PC-3 (cell line): ENCODE measurements around the gene MCF2L2. TPM values are rescaled to one million over a fixed set of nuclear protein-coding genes. Genes with fewer than 3 reads are reported as not detected.

Source experiments
- ATAC-seq: fragments of 200-7000 bp; cut with Tn5 transposase; 2 replicates; pipeline ENCODE4 v1.9.1; 2020; ENCODE audit warnings: mild to moderate bottlenecking, moderate library complexity
- BruUV-seq: library from RNA; stranded (reverse); fragments of 400-500 nt; replicated peaks from 2 replicates; lab custom pipeline; 2021; lab: Mats Ljungman, UMichigan
- CTCF ChIA-PET: fragments of 300-600 bp; sonication (Branson Sonifier 250); formaldehyde crosslinking; loops from one replicate; lab custom pipeline; 2022; ENCODE audit warnings: antibody characterized with exemption; lab: Charles Lee
- POLR2A ChIA-PET: fragments of 300-600 bp; sonication (Branson Sonifier 250); formaldehyde crosslinking; loops from one replicate; lab custom pipeline; 2022; ENCODE audit warnings: antibody characterized with exemption; ENCODE audit not compliant: unreplicated experiment; lab: Charles Lee
- DNase-seq: peaks from one replicate; pipeline ENCODE4 v3.0.0-alpha.2; 2015
- H2AFZ ChIP-seq: fragments of 300-600 bp; sonication (generic); 2 replicates; pipeline ENCODE4 v1.6.0; 2016; ENCODE audit warnings: antibody characterized with exemption, low read length
- H3F3A ChIP-seq: fragments of 300-600 bp; sonication (generic); one replicate; pipeline ENCODE4 v1.6.0; 2017; ENCODE audit warnings: antibody characterized with exemption, low read length, control low read depth, mild to moderate bottlenecking; ENCODE audit not compliant: unreplicated experiment
- H3K27ac ChIP-seq: fragments of 300-600 bp; sonication (generic); 2 replicates; pipeline ENCODE4 v1.5.1; 2016; ENCODE audit warnings: mild to moderate bottlenecking, low read length
- H3K27me3 ChIP-seq: fragments of 300-600 bp; sonication (generic); 2 replicates; pipeline ENCODE4 v1.6.1; 2016; ENCODE audit warnings: low read length, mixed read lengths
- H3K36me3 ChIP-seq: fragments of 300-600 bp; sonication (generic); 2 replicates; pipeline ENCODE4 v1.6.1; 2016; ENCODE audit warnings: low read depth, mixed run types, low read length, mixed read lengths
- H3K4me1 ChIP-seq: fragments of 300-600 bp; sonication (generic); 2 replicates; pipeline ENCODE4 v1.5.1; 2016; ENCODE audit warnings: low read length; ENCODE audit not compliant: insufficient read depth
- H3K4me2 ChIP-seq: fragments of 300-600 bp; sonication (generic); 2 replicates; pipeline ENCODE4 v1.6.0; 2016; ENCODE audit warnings: low read length
- H3K4me3 ChIP-seq: fragments of 300-600 bp; sonication (generic); 2 replicates; pipeline ENCODE4 v1.5.1; 2016; ENCODE audit warnings: mild to moderate bottlenecking, low read length, mixed read lengths
- H3K79me2 ChIP-seq: fragments of 300-600 bp; sonication (generic); 2 replicates; pipeline ENCODE4 v1.6.1; 2017; ENCODE audit warnings: low read length, mixed read lengths
- H3K9ac ChIP-seq: fragments of 300-600 bp; sonication (generic); 2 replicates; pipeline ENCODE4 v1.6.0; 2016; ENCODE audit warnings: mild to moderate bottlenecking, low read length
- H3K9me2 ChIP-seq: fragments of 300-600 bp; sonication (generic); replicated peaks from 2 replicates; pipeline ENCODE4 v1.6.1; 2016; ENCODE audit warnings: mixed run types, low read length, mixed read lengths
- H3K9me3 ChIP-seq: fragments of 300-600 bp; sonication (generic); 2 replicates; pipeline ENCODE4 v1.6.1; 2016; ENCODE audit warnings: low read length, mixed read lengths
- H4K20me1 ChIP-seq: fragments of 300-600 bp; sonication (generic); 2 replicates; pipeline ENCODE4 v1.6.1; 2016; ENCODE audit warnings: low read length, mixed read lengths
- EZH2 ChIP-seq: fragments of 300-600 bp; sonication (generic); IDR thresholded peaks from one replicate; pipeline ENCODE4 v1.6.1; 2017; ENCODE audit warnings: antibody characterized with exemption, mild to moderate bottlenecking, low read length; ENCODE audit not compliant: unreplicated experiment
- EZH2phosphoT487 ChIP-seq: fragments of 300-600 bp; sonication (generic); IDR thresholded peaks from 2 replicates; pipeline ENCODE4 v1.6.1; 2018; ENCODE audit warnings: mild to moderate bottlenecking, antibody characterized with exemption, low read length, borderline replicate concordance
- intact Hi-C: fragments of 100-400 bp; cut with micrococcal nuclease; formaldehyde crosslinking; loops from 2 replicates; pipeline ENCODE4 v1.9.0; 2023
- total RNA-seq: library from RNA; depleted of rRNA; stranded (reverse); fragments of >200 nt; gene quantifications from 2 replicates; pipeline ENCODE4 v1.2.3, GENCODE V29; 2014
- TF ChIP-seq, protein P1 (sequence below): fragments of 300-600 bp; sonication (generic); conservative IDR thresholded peaks from 2 replicates; pipeline ENCODE4 v1.5.1; 2017; ENCODE audit warnings: antibody characterized with exemption, low read depth, mild to moderate bottlenecking, low read length

Gene MCF2L2
- total RNA-seq, 1 experiment from 2014 or later: 3.6 TPM

DNA sequence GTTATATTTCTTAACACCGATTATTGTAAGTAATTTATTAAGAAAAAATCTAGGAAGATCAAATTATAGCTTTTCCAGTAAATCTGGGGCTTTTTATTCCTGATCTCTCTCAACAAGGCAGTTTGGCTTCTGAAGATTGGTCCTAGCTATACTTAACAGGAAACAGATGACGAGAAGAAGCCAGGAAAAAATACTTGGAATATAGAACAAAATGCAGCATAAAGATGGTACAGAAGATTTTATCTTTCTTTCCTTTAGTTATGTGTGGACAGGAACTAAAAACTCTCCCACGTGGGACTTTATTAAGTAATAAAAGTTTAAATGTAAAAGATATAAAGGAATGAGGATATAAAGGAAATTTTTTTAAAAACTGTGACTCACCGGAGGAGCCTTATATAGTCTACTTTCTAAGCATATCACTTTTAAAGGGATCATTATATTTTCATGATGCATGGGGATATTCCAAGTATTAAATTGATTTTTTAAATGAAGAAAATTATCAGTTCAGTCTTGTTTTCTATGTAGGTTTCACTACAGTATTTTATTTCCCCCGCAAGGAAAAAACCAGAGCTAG is 167.2 kb downstream of the MCF2L2 start:
- DNase-seq (peak; percentile 48), ATAC-seq (peak; percentile 25)
- Histone ChIP-seq H3K4me2 (peak overlapping the region; percentile 15), H3K4me3 (no peak overlapping the region), H3K27ac (peak overlapping the region; percentile 42), H3K9ac (peak overlapping the region; percentile 11; the same call in 1 of the 2 replicates), H3K36me3 (peaks cover 18% of the 10 kb centered on the region), H2AFZ (no peak overlapping the region), H3K9me2 (no peaks in the 10 kb centered on the region), H3K4me1 (peaks cover 78% of the 10 kb centered on the region), H3K79me2 (peaks cover 97% of the 10 kb centered on the region), H3K9me3 (no peaks in the 10 kb centered on the region), H3K27me3 (no peaks in the 10 kb centered on the region), H4K20me1 (peaks cover 22% of the 10 kb centered on the region), H3F3A (peaks cover 6% of the 10 kb centered on the region)
- CTCF ChIA-PET: no interaction called here
- TF ChIP-seq EZH2 (no peak), EZH2phosphoT487 (no peak)
- BruUV-seq: no TSS peak
- POLR2A ChIA-PET: no interaction called here
- intact Hi-C loops: no loop called here

DNA sequence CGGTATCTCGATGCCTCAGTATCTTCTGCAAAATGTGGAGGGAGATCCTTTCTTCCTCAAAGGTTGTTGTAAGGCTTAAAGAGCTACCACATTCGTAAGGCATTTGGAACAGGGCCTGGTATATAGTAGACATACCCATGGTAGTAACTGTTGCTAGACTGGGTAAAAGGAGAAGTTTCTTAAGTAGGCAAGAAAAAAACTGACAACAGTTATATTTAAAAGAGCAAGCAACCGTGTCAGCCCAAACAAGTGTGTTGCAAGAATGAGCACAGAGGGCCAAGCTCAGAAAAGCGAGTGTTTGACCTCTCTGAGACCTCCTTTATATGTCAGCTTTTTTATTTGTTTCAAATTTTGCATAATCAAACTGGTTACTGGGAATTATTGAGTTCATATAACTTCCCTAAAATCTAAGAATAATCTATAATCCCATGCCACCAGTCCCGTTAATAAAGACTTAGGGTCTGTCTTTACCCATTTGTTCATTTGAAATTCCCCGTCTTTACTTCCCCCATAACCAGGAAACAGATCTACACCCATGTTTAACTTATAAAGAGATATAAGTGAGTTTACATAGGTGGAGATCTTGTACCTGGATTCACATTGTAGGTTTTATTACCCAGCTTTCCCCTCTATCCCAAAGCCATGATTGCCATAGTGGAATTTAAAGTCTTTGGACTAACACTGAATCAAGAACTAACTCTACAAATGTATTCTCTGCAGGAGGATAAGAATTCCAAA is 168.1 kb downstream of the MCF2L2 start:
- DNase-seq (no peak), ATAC-seq (no peak)
- intact Hi-C loops: no loop called here
- Histone ChIP-seq H3K79me2 (peaks cover 99% of the 10 kb centered on the region), H3K27ac (peak overlapping the region; percentile 42), H2AFZ (no peak overlapping the region), H3K4me3 (no peak overlapping the region), H3F3A (peaks cover 5% of the 10 kb centered on the region), H3K36me3 (peaks cover 18% of the 10 kb centered on the region), H3K9me3 (no peaks in the 10 kb centered on the region), H3K9me2 (no peaks in the 10 kb centered on the region), H4K20me1 (peaks cover 31% of the 10 kb centered on the region), H3K27me3 (no peaks in the 10 kb centered on the region), H3K4me2 (peak overlapping the region; percentile 15), H3K9ac (0 out of 2 replicates have a peak overlapping the region, but pooled peaks have one; percentile 11), H3K4me1 (peaks cover 79% of the 10 kb centered on the region)
- TF ChIP-seq EZH2phosphoT487: no peak
- TF ChIP-seq, protein P1, sequence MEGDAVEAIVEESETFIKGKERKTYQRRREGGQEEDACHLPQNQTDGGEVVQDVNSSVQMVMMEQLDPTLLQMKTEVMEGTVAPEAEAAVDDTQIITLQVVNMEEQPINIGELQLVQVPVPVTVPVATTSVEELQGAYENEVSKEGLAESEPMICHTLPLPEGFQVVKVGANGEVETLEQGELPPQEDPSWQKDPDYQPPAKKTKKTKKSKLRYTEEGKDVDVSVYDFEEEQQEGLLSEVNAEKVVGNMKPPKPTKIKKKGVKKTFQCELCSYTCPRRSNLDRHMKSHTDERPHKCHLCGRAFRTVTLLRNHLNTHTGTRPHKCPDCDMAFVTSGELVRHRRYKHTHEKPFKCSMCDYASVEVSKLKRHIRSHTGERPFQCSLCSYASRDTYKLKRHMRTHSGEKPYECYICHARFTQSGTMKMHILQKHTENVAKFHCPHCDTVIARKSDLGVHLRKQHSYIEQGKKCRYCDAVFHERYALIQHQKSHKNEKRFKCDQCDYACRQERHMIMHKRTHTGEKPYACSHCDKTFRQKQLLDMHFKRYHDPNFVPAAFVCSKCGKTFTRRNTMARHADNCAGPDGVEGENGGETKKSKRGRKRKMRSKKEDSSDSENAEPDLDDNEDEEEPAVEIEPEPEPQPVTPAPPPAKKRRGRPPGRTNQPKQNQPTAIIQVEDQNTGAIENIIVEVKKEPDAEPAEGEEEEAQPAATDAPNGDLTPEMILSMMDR: no peak
- TF ChIP-seq EZH2: no peak
- BruUV-seq: no TSS peak
- POLR2A ChIA-PET: interaction anchor here (0.6 kb wide), 1 partner anchor 25 kb away, joined by 3 read pairs; no protein-coding TSS in a partner anchor
- CTCF ChIA-PET: no interaction called here

DNA sequence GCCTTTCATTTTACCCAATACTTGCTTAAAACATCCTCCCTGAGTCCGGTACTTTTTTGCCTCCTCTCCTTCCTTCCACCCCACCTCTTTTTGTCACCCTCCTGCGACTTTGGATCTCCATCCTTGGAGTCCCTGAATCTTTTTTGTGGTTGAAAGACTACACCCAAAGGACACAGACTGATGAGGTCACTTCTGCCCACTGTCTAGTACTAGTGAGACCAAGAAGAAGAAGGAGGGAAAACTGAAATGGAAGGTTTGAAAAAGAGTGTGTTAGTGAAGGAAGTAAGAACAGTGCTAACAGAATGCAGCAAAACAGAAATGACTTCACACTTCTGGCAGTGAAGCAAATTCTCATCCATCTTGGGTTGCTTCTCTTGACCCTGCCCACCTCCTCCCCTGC is 168.8 kb downstream of the MCF2L2 start:
- TF ChIP-seq, protein P1: no peak
- TF ChIP-seq EZH2phosphoT487 (no peak), EZH2 (no peak)
- ChIA-PET POLR2A (no interaction called here), CTCF (no interaction called here)
- no TSS peak for BruUV-seq
- no peaks in the 10 kb centered on the region for H3K9me2 ChIP-seq
- H3K27me3 ChIP-seq: no peaks in the 10 kb centered on the region
- H3K36me3 ChIP-seq: peaks cover 18% of the 10 kb centered on the region
- peaks cover 5% of the 10 kb centered on the region for H3F3A ChIP-seq
- no peaks in the 10 kb centered on the region for H3K9me3 ChIP-seq
- H3K27ac ChIP-seq: no peak overlapping the region
- no peak for ATAC-seq
- peaks cover 99% of the 10 kb centered on the region for H3K79me2 ChIP-seq
- no peak overlapping the region for H3K4me2 ChIP-seq
- no peak for DNase-seq
- intact Hi-C loops: no loop called here
- no peak overlapping the region for H3K4me3 ChIP-seq
- no peak overlapping the region for H2AFZ ChIP-seq
- peaks cover 72% of the 10 kb centered on the region for H3K4me1 ChIP-seq
- peaks cover 38% of the 10 kb centered on the region for H4K20me1 ChIP-seq
- no peak overlapping the region for H3K9ac ChIP-seq
